ENCODE data around the gene MEGF11.

Gene MEGF11

DNA sequence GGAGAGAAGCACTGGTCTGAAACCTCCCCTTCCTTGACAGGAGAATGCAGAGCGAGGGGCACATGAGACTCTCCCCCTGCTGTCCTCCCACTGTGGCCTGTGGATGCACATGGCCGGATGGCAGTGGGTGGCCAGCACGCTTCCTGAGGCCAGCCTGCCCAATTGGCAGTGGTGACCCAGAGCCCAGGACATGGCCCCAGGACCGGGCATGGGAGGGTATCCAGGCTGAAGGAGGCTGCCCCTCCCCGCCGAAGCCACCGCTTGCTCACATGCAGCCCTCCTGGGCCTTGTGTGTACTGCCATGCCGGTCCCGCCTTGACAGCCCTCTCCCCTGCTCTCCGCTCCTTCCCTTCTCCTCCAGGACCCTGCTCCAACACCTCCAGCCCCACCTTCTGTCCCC is 100.9 kb downstream of the MEGF11 start:
- Histone ChIP-seq H3K4me1 (ENCODE audit: control insufficient read depth in 1 of 2, insufficient read depth in 2 of 2, low read length in 2 of 2) (no peaks in the 10 kb centered on the region), H3K27me3 (ENCODE audit: control insufficient read depth in 1 of 2, insufficient read depth in 2 of 2, low read length in 2 of 2) (peaks cover 7 to 8% of the 10 kb centered on the region in 2 donors), H3K27ac (ENCODE audit: low read depth, low read length) (no peak overlapping the region), H3K36me3 (ENCODE audit: control insufficient read depth in 1 of 2, insufficient read depth in 2 of 2, low read length in 2 of 2) (no peaks in the 10 kb centered on the region), H3K4me3 (ENCODE audit: low read depth in 1 of 2, low read length in 2 of 2) (no peak overlapping the region), H3K9ac (ENCODE audit: low read depth in 1 of 2, low read length in 2 of 2) (no peak overlapping the region), H3K9me3 (ENCODE audit: control insufficient read depth in 1 of 2, low read length in 2 of 2) (no peaks in the 10 kb centered on the region)

GRCh38 chr15:66151809-66152208 is 101.7 kb downstream of the MEGF11 start:
- Histone ChIP-seq H3K4me1 (ENCODE audit: control insufficient read depth in 1 of 2, insufficient read depth in 2 of 2, low read length in 2 of 2) (no peaks in the 10 kb centered on the region), H3K9me3 (ENCODE audit: control insufficient read depth in 1 of 2, low read length in 2 of 2) (no peaks in the 10 kb centered on the region), H3K4me3 (ENCODE audit: low read depth in 1 of 2, low read length in 2 of 2) (no peak overlapping the region), H3K27me3 (ENCODE audit: control insufficient read depth in 1 of 2, insufficient read depth in 2 of 2, low read length in 2 of 2) (peaks cover 7 to 8% of the 10 kb centered on the region in 2 donors), H3K9ac (ENCODE audit: low read depth in 1 of 2, low read length in 2 of 2) (no peak overlapping the region), H3K27ac (ENCODE audit: low read depth, low read length) (no peak overlapping the region), H3K36me3 (ENCODE audit: control insufficient read depth in 1 of 2, insufficient read depth in 2 of 2, low read length in 2 of 2) (no peaks in the 10 kb centered on the region)

GRCh38 chr15:66149871-66150270 is 103.7 kb downstream of the MEGF11 start:
- H3K4me3 ChIP-seq (ENCODE audit: low read depth in 1 of 2, low read length in 2 of 2) = no peak overlapping the region
- no peak overlapping the region for H3K9ac ChIP-seq (ENCODE audit: low read depth in 1 of 2, low read length in 2 of 2)
- no peaks in the 10 kb centered on the region for H3K9me3 ChIP-seq (ENCODE audit: control insufficient read depth in 1 of 2, low read length in 2 of 2)
- H3K36me3 ChIP-seq (ENCODE audit: control insufficient read depth in 1 of 2, insufficient read depth in 2 of 2, low read length in 2 of 2) = no peaks in the 10 kb centered on the region
- H3K4me1 ChIP-seq (ENCODE audit: control insufficient read depth in 1 of 2, insufficient read depth in 2 of 2, low read length in 2 of 2) = no peaks in the 10 kb centered on the region
- no peak overlapping the region for H3K27ac ChIP-seq (ENCODE audit: low read depth, low read length)
- H3K27me3 ChIP-seq (ENCODE audit: control insufficient read depth in 1 of 2, insufficient read depth in 2 of 2, low read length in 2 of 2) = peaks cover 6 to 8% of the 10 kb centered on the region in 2 donors

DNA sequence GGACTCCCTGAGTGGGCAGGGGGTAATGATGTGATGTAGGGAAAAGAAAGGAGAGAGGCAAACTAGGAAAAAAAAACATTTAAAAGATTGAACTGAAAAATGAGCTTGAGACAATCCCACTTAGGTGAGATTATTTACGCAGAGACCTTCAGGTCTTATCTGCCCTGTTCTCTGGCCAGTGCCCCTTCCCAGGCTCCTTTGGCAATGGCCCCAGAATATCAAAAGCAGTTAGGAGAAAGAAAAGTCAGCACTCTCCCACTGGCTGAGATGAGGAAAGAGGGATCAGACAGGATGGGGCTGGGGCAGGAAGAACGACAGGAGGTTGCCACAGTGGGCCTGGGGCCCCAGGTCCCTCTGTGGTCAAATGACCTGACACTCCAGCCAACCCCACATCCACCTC is 105.4 kb downstream of the MEGF11 start:
- no peak overlapping the region for H3K27ac ChIP-seq (ENCODE audit: low read depth, low read length)
- H3K9ac ChIP-seq (ENCODE audit: low read depth in 1 of 2, low read length in 2 of 2) = no peak overlapping the region
- H3K27me3 ChIP-seq (ENCODE audit: control insufficient read depth in 1 of 2, insufficient read depth in 2 of 2, low read length in 2 of 2) = peaks cover 5 to 8% of the 10 kb centered on the region in 2 donors
- no peaks in the 10 kb centered on the region for H3K36me3 ChIP-seq (ENCODE audit: control insufficient read depth in 1 of 2, insufficient read depth in 2 of 2, low read length in 2 of 2)
- H3K4me1 ChIP-seq (ENCODE audit: control insufficient read depth in 1 of 2, insufficient read depth in 2 of 2, low read length in 2 of 2) = no peaks in the 10 kb centered on the region
- H3K9me3 ChIP-seq (ENCODE audit: control insufficient read depth in 1 of 2, low read length in 2 of 2) = no peaks in the 10 kb centered on the region
- no peak overlapping the region for H3K4me3 ChIP-seq (ENCODE audit: low read depth in 1 of 2, low read length in 2 of 2)

- Histone ChIP-seq H3K9me3 (ENCODE audit: control insufficient read depth in 1 of 2, low read length in 2 of 2) (no peaks in the 10 kb centered on the region), H3K27ac (ENCODE audit: low read depth, low read length) (no peak overlapping the region), H3K27me3 (ENCODE audit: control insufficient read depth in 1 of 2, insufficient read depth in 2 of 2, low read length in 2 of 2) (peaks cover 5 to 8% of the 10 kb centered on the region in 2 donors), H3K4me3 (ENCODE audit: low read depth in 1 of 2, low read length in 2 of 2) (no peak overlapping the region), H3K4me1 (ENCODE audit: control insufficient read depth in 1 of 2, insufficient read depth in 2 of 2, low read length in 2 of 2) (no peaks in the 10 kb centered on the region), H3K36me3 (ENCODE audit: control insufficient read depth in 1 of 2, insufficient read depth in 2 of 2, low read length in 2 of 2) (no peaks in the 10 kb centered on the region), H3K9ac (ENCODE audit: low read depth in 1 of 2, low read length in 2 of 2) (no peak overlapping the region)
Observed at GRCh38 chr15:66147440-66147839, 106.1 kb downstream of the MEGF11 start.

GRCh38 chr15:66145726-66146182 is 107.8 kb downstream of the MEGF11 start:
- no peaks in the 10 kb centered on the region for H3K36me3 ChIP-seq (ENCODE audit: control insufficient read depth in 1 of 2, insufficient read depth in 2 of 2, low read length in 2 of 2)
- no peak overlapping the region for H3K9ac ChIP-seq (ENCODE audit: low read depth in 1 of 2, low read length in 2 of 2)
- H3K4me1 ChIP-seq (ENCODE audit: control insufficient read depth in 1 of 2, insufficient read depth in 2 of 2, low read length in 2 of 2) = no peaks in the 10 kb centered on the region
- no peak overlapping the region for H3K27ac ChIP-seq (ENCODE audit: low read depth, low read length)
- H3K4me3 ChIP-seq (ENCODE audit: low read depth in 1 of 2, low read length in 2 of 2) = no peak overlapping the region
- peaks cover 0 to 3% of the 10 kb centered on the region in 2 donors for H3K27me3 ChIP-seq (ENCODE audit: control insufficient read depth in 1 of 2, insufficient read depth in 2 of 2, low read length in 2 of 2)
- no peaks in the 10 kb centered on the region for H3K9me3 ChIP-seq (ENCODE audit: control insufficient read depth in 1 of 2, low read length in 2 of 2)

DNA sequence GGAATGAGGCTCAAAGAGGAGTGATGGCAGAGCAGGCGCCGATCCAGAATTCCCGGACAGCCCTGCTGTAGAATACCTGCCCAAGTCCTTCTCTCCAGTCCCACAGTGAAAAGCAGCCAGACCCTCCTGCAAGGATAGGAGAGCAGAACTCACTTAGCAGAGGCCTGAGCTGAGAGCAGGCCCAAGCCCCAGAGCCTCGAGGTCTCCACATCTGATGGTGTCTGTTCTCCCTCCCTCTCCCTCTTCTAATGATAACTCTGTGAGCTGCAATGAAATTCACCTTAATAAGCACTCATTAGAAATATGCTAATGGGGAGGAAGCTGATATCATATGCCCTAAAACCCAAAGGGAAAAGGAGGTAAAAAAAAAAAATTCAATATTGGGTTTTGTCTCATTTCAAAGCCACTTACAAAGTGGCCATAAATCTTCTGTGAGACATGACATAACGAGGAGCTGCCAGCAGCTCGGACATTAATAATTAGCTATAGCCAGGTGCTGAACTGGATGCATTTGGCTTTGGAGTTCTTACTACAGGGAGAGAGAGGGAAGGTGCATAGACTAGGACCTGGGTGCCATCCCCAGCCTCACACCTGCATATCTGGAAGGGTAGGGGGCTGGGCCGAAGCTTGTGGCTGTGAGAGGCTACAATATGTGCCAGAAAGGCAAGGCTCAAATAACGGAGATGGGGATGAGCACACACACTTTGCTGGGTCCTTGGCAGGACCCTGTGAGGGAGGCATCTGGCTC is 108.4 kb downstream of the MEGF11 start:
- Histone ChIP-seq H3K27ac (ENCODE audit: low read depth, low read length) (no peak overlapping the region), H3K27me3 (ENCODE audit: control insufficient read depth in 1 of 2, insufficient read depth in 2 of 2, low read length in 2 of 2) (peaks cover 0 to 3% of the 10 kb centered on the region in 2 donors), H3K36me3 (ENCODE audit: control insufficient read depth in 1 of 2, insufficient read depth in 2 of 2, low read length in 2 of 2) (no peaks in the 10 kb centered on the region), H3K4me1 (ENCODE audit: control insufficient read depth in 1 of 2, insufficient read depth in 2 of 2, low read length in 2 of 2) (no peaks in the 10 kb centered on the region), H3K9ac (ENCODE audit: low read depth in 1 of 2, low read length in 2 of 2) (no peak overlapping the region), H3K4me3 (ENCODE audit: low read depth in 1 of 2, low read length in 2 of 2) (no peak overlapping the region), H3K9me3 (ENCODE audit: control insufficient read depth in 1 of 2, low read length in 2 of 2) (no peaks in the 10 kb centered on the region)

- H3K27me3 ChIP-seq (ENCODE audit: control insufficient read depth in 1 of 2, insufficient read depth in 2 of 2, low read length in 2 of 2) = no peaks in the 10 kb centered on the region
- no peaks in the 10 kb centered on the region for H3K36me3 ChIP-seq (ENCODE audit: control insufficient read depth in 1 of 2, insufficient read depth in 2 of 2, low read length in 2 of 2)
- H3K9me3 ChIP-seq (ENCODE audit: control insufficient read depth in 1 of 2, low read length in 2 of 2) = no peaks in the 10 kb centered on the region
- no peak overlapping the region for H3K27ac ChIP-seq (ENCODE audit: low read depth, low read length)
- no peaks in the 10 kb centered on the region for H3K4me1 ChIP-seq (ENCODE audit: control insufficient read depth in 1 of 2, insufficient read depth in 2 of 2, low read length in 2 of 2)
- H3K4me3 ChIP-seq (ENCODE audit: low read depth in 1 of 2, low read length in 2 of 2) = no peak overlapping the region
- H3K9ac ChIP-seq (ENCODE audit: low read depth in 1 of 2, low read length in 2 of 2) = no peak overlapping the region
Observed at GRCh38 chr15:66142285-66142684, 111.3 kb downstream of the MEGF11 start.

DNA sequence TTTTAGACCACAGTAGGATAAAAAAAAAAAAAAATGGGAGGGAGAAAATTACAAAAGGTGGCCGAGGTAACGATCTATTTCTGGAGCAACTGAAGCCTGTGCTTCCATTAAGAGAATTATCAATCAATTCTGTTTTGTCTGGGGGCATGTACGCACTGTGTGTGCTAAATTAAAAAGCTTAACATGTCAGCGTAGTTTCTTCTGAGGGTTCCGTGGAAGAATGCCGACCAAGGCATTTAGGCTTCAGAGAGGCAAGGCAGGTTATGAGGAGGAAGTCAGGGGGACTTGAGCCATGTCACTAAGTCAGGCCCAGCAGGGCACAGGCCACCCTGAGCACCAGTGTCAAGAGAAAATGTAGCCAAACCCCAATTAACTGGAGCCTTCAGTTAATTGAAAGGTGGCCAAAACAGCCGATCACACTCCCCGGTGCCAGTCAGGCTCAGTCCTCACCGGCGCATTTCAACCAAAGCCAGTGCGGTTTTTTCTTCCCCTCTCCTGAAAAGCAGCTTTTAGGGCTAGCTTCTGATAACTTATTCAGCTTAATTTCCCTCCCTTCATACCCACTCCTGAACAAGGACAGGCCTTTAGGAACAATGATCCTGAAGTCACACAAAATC is 113.9 kb downstream of the MEGF11 start:
- Histone ChIP-seq H3K4me3 (ENCODE audit: low read depth in 1 of 2, low read length in 2 of 2) (no peak overlapping the region), H3K9ac (ENCODE audit: low read depth in 1 of 2, low read length in 2 of 2) (no peak overlapping the region), H3K36me3 (ENCODE audit: control insufficient read depth in 1 of 2, insufficient read depth in 2 of 2, low read length in 2 of 2) (no peaks in the 10 kb centered on the region), H3K27me3 (ENCODE audit: control insufficient read depth in 1 of 2, insufficient read depth in 2 of 2, low read length in 2 of 2) (no peaks in the 10 kb centered on the region), H3K27ac (ENCODE audit: low read depth, low read length) (no peak overlapping the region), H3K4me1 (ENCODE audit: control insufficient read depth in 1 of 2, insufficient read depth in 2 of 2, low read length in 2 of 2) (no peaks in the 10 kb centered on the region), H3K9me3 (ENCODE audit: control insufficient read depth in 1 of 2, low read length in 2 of 2) (no peaks in the 10 kb centered on the region)

DNA sequence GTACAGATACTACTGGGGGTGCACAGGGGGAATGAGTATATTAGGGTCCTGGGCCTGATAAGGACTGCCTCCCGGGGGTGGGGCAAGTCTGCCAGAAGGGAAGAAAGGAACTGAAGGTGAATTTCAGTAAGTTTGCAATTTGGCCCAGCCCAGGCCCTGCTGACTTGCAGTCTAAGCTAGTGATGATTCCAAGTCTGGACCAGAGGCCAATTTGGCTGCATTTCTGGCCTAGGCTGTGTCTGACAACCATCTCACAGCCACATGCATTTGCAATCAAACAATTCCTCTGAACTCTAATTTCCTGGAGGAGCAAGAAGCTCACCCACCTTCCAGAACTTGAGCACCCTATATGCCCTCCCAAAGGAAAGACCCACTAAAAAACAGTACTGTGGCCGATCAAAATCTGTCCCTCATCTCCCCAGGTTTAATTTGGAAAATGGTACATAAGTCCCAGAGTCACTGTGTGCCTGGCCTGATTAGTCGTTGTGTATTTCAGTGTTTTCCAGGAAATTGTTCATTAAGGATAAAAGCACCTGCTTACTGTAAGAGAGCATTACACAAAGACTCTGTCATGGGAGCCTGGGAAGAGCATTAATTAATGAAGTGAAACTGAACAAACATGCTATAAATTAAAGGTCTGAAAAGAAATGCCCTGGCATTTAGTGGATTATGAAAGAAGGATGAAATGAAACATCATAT is 114.5 kb downstream of the MEGF11 start:
- Histone ChIP-seq H3K4me1 (ENCODE audit: control insufficient read depth in 1 of 2, insufficient read depth in 2 of 2, low read length in 2 of 2) (no peaks in the 10 kb centered on the region), H3K9ac (ENCODE audit: low read depth in 1 of 2, low read length in 2 of 2) (no peak overlapping the region), H3K27ac (ENCODE audit: low read depth, low read length) (no peak overlapping the region), H3K36me3 (ENCODE audit: control insufficient read depth in 1 of 2, insufficient read depth in 2 of 2, low read length in 2 of 2) (no peaks in the 10 kb centered on the region), H3K9me3 (ENCODE audit: control insufficient read depth in 1 of 2, low read length in 2 of 2) (no peaks in the 10 kb centered on the region), H3K4me3 (ENCODE audit: low read depth in 1 of 2, low read length in 2 of 2) (no peak overlapping the region), H3K27me3 (ENCODE audit: control insufficient read depth in 1 of 2, insufficient read depth in 2 of 2, low read length in 2 of 2) (no peaks in the 10 kb centered on the region)
